Neuron (in vitro differentiated cells): ENCODE results near the gene CENPM.

ENCODE experiments used
- H2AFZ ChIP-seq: one replicate; pipeline ENCODE4 v1.6.1; 2013; ENCODE audit warnings: low read depth, mild to moderate bottlenecking, inconsistent platforms, low read length, moderate library complexity
- H3K27me3 ChIP-seq: one replicate; pipeline ENCODE4 v1.6.1; 2013; ENCODE audit warnings: low read length; ENCODE audit not compliant: insufficient read depth
- H3K36me3 ChIP-seq: one replicate; pipeline ENCODE4 v1.6.1; 2013; ENCODE audit warnings: low read length; ENCODE audit not compliant: insufficient read depth
- H3K4me1 ChIP-seq: one replicate; pipeline ENCODE4 v1.6.1; 2013; ENCODE audit warnings: low read length; ENCODE audit not compliant: insufficient read depth
- H3K4me3 ChIP-seq: 2 replicates; pipeline ENCODE4 v1.5.1; 2013; ENCODE audit warnings: mild to moderate bottlenecking, low read length, moderate library complexity
- H3K9me3 ChIP-seq: one replicate; pipeline ENCODE4 v1.6.1; 2013; ENCODE audit warnings: low read length

The CENPM gene

DNA sequence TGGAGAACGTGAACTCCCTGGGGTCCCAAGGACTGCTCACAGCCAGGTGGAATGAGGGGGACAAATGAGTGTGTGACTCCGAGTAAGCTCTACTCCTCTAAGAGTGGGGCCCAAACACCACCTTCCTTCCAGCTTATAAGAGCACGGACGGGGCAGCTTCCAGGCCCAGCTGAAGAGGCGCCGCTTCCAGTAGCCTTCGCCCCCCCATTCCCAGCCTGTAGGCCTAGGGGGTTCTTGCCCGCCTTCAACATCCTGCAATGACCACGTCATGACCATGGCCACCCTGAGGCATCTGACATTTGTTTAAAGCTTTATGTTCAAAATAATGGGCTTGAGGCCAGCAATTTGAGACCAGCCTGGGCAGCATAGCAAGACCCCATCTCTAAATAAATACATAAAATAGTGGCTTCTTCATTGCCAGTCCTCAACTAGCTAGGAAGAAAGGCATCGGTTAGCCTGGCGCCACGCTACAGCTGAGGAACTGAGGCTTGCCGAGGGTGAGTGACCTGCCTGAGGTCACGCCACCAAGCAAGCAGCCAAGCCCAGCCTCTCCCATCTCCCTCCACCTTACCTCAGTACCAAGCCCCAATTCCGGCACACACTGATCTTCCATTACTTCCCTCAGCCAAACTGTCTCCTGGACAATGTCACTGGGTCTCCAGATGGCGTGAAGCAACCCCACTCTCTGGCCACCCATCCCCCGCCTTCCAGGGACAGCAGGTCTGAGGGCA lies 12.5 kb downstream of the CENPM start:
- no peaks in the 10 kb centered on the region for H3K9me3 ChIP-seq
- no peak overlapping the region for H2AFZ ChIP-seq
- H3K4me3 ChIP-seq, result no peak overlapping the region
- H3K27me3 ChIP-seq, result no peaks in the 10 kb centered on the region
- peaks cover 20% of the 10 kb centered on the region for H3K36me3 ChIP-seq
- no peaks in the 10 kb centered on the region for H3K4me1 ChIP-seq

GRCh38 chr22:41933411-41934177 lies 13.4 kb downstream of the CENPM start:
- Histone ChIP-seq H2AFZ (no peak overlapping the region), H3K36me3 (peaks cover 12% of the 10 kb centered on the region), H3K4me3 (no peak overlapping the region), H3K4me1 (peaks cover 3% of the 10 kb centered on the region), H3K27me3 (no peaks in the 10 kb centered on the region), H3K9me3 (no peaks in the 10 kb centered on the region)

- peaks cover 8% of the 10 kb centered on the region for H3K4me1 ChIP-seq
- H3K4me3 ChIP-seq, result no peak overlapping the region
- no peaks in the 10 kb centered on the region for H3K9me3 ChIP-seq
- H3K27me3 ChIP-seq, result no peaks in the 10 kb centered on the region
- H2AFZ ChIP-seq, result no peak overlapping the region
- H3K36me3 ChIP-seq, result peaks cover 5% of the 10 kb centered on the region
These were observed 14.6 kb downstream of the CENPM start for GRCh38 chr22:41932353-41932752.

GRCh38 chr22:41931701-41932269 lies 15.2 kb downstream of the CENPM start:
- no peaks in the 10 kb centered on the region for H3K9me3 ChIP-seq
- H3K36me3 ChIP-seq, result peaks cover under 1% of the 10 kb centered on the region
- H3K27me3 ChIP-seq, result no peaks in the 10 kb centered on the region
- H3K4me3 ChIP-seq, result no peak overlapping the region
- H2AFZ ChIP-seq, result no peak overlapping the region
- H3K4me1 ChIP-seq, result peaks cover 8% of the 10 kb centered on the region

GRCh38 chr22:41929418-41929810 lies 17.5 kb downstream of the CENPM start:
- Histone ChIP-seq H3K4me3 (no peak overlapping the region), H3K9me3 (no peaks in the 10 kb centered on the region)

DNA sequence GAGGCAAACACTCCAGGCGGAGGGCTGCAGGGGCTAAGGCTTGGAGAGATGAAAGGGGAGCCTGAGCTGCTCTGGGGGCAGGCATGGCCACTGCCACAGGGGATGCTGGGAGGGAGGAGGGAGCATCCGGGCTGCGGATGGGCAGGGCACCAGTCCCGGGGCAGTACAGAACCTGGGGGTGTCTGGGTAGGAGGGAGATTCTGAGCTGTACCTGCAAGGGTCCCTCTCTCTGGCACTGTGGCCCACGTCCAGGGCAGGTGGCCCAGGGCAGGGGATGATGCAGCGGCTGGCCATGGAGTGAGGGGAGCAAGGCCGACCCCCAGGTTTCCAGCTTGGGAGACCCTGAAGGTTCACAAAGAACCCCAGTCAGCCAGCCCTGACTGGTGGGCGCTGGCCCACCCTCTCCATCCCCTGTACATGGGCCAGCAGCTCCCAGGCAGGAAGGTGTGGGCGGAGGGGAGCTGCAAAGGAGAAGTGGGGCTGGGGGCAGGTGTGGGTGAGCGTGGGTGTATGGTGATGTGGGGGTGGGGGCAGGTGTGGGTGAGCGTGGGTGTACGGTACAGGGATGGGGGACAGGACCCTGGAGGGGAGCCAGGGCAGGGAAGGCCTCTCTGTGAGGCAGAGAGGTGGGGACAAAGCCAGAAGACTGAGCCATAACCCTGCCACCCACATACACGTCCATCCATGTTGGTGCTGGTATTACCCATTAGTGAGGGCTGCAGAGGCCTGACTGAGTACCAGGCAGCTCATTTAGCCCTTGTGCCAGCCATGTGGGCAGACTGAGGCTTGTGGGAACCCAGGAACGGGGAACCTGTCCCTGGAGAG lies 18.1 kb downstream of the CENPM start:
- H3K4me3 ChIP-seq, result no peak overlapping the region
- H3K36me3 ChIP-seq, result no peaks in the 10 kb centered on the region
- H2AFZ ChIP-seq, result no peak overlapping the region
- H3K27me3 ChIP-seq, result no peaks in the 10 kb centered on the region
- peaks cover 8% of the 10 kb centered on the region for H3K4me1 ChIP-seq
- H3K9me3 ChIP-seq, result no peaks in the 10 kb centered on the region

More at GRCh38 chr22:41929418-41929810, 17.5 kb downstream of the CENPM start:
- H3K4me1 ChIP-seq, result peaks cover 8% of the 10 kb centered on the region
- H3K27me3 ChIP-seq, result no peaks in the 10 kb centered on the region
- no peaks in the 10 kb centered on the region for H3K36me3 ChIP-seq
- no peak overlapping the region for H2AFZ ChIP-seq

DNA sequence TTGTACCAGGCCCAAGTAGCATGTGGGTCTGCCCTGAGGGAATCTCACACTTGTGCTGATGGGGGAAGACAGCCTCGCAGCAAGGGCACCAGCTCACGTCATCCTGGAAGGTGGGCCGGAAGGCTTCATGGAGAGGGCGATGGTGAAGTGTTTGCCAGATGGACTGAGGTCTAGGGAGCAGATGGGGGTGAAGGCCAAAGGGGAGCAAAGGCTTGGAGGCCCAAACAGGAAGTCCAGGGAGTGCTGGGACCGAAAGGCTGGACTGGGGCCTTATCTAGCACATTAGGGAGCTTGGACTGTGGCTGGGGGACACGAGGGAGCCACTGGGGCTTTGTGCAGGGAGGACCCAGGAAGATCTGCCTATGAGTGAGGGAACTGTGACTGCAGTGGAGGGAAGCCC lies 19.1 kb downstream of the CENPM start:
- Histone ChIP-seq H3K4me1 (peaks cover 8% of the 10 kb centered on the region), H3K4me3 (no peak overlapping the region), H3K27me3 (no peaks in the 10 kb centered on the region), H3K36me3 (no peaks in the 10 kb centered on the region), H3K9me3 (no peaks in the 10 kb centered on the region), H2AFZ (no peak overlapping the region)

DNA sequence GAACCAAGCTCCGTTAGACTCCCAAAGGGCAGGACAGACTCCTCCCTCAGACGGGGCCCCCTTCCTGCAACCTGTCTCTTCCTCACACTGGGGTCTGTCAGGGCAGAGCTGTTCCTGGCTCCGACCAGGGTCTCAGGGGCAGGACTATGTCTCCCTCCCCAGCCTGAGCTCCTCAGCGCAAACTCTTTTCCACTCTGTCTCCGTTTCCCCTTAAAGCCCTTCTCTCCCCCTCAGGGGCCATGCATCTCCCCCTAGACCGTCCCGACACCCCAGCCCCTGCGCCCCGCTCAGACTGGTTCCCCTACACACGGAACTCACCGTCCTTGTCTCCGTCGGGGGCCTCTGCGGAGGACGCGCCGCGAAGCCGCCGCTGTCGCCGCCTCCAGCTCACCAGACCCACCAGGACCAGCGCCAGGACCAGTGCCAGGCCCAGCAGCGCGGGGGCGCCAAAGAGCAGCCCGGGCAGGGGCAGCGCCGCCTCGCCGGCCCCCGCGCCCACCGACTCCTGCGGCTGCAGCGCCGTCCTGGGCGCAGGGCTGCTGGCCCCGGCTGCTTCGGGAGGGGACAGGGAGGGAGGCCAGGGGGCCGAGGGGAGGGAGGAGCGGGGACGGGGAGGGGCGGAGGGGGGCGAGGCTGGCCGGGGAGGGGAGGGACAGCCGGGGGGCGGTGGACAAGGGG lies 21.0 kb downstream of the CENPM start:
- Histone ChIP-seq H3K4me1 (peaks cover 8% of the 10 kb centered on the region), H3K4me3 (no peak overlapping the region), H3K9me3 (no peaks in the 10 kb centered on the region), H3K27me3 (no peaks in the 10 kb centered on the region), H2AFZ (no peak overlapping the region), H3K36me3 (no peaks in the 10 kb centered on the region)

GRCh38 chr22:41923595-41924276 lies 23.2 kb downstream of the CENPM start:
- Histone ChIP-seq H3K27me3 (peaks cover 2% of the 10 kb centered on the region), H3K9me3 (no peaks in the 10 kb centered on the region)

GRCh38 chr22:41922940-41923594 lies 23.9 kb downstream of the CENPM start:
- Histone ChIP-seq H3K4me3 (no peak overlapping the region), H3K4me1 (peaks cover 4% of the 10 kb centered on the region), H3K9me3 (no peaks in the 10 kb centered on the region), H3K36me3 (no peaks in the 10 kb centered on the region), H3K27me3 (peaks cover 5% of the 10 kb centered on the region), H2AFZ (no peak overlapping the region)

More at GRCh38 chr22:41923595-41924276, 23.2 kb downstream of the CENPM start:
- Histone ChIP-seq H3K4me1 (peaks cover 11% of the 10 kb centered on the region), H3K4me3 (no peak overlapping the region), H3K36me3 (no peaks in the 10 kb centered on the region), H2AFZ (no peak overlapping the region)

- Histone ChIP-seq H3K36me3 (no peaks in the 10 kb centered on the region), H3K27me3 (peaks cover 13% of the 10 kb centered on the region), H2AFZ (no peak overlapping the region), H3K9me3 (no peaks in the 10 kb centered on the region), H3K4me1 (peaks cover 4% of the 10 kb centered on the region), H3K4me3 (no peak overlapping the region)
These were observed 24.6 kb downstream of the CENPM start for GRCh38 chr22:41922328-41922727.
